GM10266 (cell line): ENCODE results near the gene MITF.

ENCODE experiments used
- DNase-seq: peaks from one replicate; pipeline ENCODE4 v3.0.0; 2012; ENCODE audit errors: extremely low spot score
- TF ChIP-seq, protein P1 (sequence below): IDR thresholded peaks from 2 replicates; pipeline ENCODE4 v1.5.1; 2012; ENCODE audit warnings: mild to moderate bottlenecking, low read depth; ENCODE audit not compliant: control insufficient read depth, insufficient read depth; ENCODE audit errors: missing control alignments

MITF gene

DNA sequence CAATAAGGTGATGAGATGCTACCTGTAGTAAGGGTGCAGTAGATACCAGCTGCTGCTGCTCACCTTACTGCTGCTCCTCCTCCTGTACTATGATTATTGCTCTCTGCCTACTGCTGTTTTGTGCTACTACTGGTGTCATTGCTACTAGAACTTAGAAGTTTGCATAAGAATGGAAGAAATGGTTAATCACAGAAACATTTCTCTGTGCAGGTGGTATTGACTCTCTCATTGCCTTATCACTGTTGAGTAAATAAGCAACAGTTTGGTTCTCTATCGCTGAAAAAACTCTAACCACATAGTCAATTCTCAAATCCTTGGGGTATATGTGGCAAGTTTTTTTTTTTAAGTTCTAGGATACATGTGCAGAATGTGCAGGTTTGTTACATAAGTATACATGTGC is 16.5 kb downstream of the MITF start:
- DNase-seq, result no peak
- TF ChIP-seq, protein P1, sequence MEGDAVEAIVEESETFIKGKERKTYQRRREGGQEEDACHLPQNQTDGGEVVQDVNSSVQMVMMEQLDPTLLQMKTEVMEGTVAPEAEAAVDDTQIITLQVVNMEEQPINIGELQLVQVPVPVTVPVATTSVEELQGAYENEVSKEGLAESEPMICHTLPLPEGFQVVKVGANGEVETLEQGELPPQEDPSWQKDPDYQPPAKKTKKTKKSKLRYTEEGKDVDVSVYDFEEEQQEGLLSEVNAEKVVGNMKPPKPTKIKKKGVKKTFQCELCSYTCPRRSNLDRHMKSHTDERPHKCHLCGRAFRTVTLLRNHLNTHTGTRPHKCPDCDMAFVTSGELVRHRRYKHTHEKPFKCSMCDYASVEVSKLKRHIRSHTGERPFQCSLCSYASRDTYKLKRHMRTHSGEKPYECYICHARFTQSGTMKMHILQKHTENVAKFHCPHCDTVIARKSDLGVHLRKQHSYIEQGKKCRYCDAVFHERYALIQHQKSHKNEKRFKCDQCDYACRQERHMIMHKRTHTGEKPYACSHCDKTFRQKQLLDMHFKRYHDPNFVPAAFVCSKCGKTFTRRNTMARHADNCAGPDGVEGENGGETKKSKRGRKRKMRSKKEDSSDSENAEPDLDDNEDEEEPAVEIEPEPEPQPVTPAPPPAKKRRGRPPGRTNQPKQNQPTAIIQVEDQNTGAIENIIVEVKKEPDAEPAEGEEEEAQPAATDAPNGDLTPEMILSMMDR, result no peak

DNA sequence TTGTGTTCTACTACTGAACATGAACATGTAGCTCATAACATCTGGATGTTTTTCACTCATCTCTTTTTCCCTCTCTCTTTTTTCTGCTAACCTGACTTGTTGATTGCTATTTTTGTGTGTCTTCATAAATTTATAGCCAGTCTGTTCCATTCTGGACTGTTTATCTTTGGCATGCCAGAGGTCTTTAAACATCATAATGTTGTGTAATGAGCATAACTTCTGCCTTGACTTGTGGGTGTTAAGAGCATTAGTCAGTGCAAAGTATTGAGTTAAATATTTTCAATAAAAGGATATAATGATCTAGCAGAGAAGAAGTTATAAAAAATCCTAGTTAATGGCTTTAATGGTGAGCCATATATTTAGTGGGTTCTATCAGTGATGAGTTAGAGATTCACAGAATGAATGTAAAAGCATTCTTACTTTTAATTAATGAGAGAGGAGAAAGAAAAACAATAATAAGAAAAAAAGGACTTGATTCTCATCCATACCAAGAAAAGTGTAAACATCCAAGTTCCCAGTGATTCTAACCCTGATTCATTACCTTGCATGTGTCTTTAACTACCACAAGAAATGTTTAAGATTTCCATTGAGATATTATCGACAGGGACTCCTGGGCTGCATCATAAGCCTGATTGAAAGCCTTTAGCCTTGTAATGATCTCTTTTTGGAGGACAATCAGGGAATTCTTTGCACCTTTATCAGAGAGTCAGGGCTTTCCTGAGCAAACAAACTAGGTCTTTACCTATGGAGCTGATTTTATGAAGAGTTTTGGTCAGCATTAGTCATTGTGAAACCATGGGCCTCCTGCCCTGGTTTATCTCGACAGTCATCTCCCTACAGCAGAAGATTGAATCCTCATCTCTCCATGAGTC is 22.9 kb downstream of the MITF start:
- DNase-seq, result no peak
- TF ChIP-seq, protein P1, result no peak

DNA sequence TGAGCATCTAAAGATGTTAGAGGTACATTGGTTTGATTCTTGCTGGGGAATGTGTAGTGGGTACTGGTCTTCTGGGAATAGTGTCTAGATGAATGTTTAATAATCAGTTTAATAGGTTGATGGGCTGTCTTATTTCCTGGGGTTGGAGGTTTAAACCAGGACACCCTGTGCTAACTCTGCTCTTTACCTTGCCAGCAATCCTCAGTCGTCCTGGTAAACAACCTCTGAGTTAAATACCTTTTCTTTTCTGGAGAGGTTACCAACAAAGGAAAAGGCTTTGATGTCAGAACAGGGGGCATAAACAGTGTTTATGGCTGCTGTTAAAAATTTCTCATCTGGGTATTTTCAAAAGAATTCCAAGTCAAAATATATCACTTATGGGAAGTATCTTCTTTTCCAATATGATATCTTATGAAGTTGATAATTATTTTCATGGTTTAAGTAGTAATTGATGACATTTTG is 23.5 kb downstream of the MITF start:
- no peak for DNase-seq
- TF ChIP-seq, protein P1, result no peak

DNA sequence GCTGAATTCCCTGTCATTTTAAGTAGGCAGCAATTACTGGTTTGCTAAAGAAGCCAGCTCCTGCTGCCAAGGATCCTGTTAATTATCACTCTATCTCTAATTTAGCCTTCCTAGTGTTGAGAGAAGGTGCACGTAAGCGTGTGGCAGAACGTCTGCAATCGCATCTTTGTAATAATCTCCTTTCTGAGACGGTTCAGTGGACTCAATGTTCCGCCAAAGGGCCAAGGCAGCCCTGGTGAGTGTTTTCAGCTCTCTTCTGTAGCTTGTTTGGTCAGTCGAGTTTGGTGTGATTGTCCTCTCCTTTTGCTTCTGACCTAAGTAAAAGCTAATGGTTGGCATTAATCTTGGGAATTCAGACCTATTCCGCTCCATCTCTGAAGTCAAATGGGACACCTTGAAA is 24.2 kb downstream of the MITF start:
- TF ChIP-seq, protein P1, result no peak
- DNase-seq, result no peak

DNA sequence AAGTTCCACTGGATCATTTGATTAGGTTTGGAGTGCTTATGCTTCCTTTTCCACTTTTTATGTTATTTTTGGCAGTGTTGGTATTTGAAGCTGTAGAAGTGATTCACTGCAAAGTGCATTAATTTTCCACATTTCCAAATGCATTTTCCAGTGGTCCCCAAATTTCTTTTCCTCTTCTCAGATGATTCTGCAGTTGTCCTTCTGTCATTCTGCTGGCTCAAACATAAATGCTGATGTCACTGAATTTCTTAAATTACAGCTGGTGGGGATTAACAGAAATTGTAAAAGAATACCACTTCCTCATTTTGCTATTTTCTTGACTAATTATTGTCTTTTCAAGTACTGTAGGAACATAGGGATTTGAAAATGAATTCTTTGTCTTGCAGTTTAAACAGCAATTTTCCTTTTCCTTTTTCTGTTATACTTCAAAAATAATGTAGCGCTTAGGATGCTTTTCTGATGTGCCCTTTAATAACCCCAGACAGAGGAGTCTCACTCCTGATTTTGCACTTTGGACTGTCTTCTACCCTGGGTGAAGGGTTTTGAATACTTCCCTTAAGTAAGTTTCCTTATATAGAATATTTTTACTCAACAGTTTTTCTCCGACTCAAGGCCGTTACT is 25.0 kb downstream of the MITF start:
- TF ChIP-seq, protein P1, result no peak
- no peak for DNase-seq

DNA sequence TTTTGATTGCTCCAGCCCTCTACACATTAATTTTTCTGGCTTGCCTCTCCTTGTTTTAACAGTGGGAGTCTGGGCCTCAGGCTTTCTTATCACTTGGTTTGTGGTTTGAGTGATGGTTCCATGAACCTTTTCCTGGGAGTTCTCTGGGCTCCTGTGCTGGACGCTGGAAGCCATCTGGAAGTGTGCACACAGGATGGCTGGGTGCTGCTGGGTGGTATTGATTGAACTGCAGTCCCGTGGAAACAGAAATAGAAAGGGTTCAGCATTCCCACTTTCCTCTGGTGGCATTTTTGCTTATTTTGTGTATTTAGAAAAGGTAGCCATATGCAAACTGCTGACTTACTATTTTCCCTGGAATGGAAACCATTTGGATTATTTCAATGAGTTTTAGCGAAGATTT is 25.6 kb downstream of the MITF start:
- TF ChIP-seq, protein P1, result no peak
- no peak for DNase-seq

DNA sequence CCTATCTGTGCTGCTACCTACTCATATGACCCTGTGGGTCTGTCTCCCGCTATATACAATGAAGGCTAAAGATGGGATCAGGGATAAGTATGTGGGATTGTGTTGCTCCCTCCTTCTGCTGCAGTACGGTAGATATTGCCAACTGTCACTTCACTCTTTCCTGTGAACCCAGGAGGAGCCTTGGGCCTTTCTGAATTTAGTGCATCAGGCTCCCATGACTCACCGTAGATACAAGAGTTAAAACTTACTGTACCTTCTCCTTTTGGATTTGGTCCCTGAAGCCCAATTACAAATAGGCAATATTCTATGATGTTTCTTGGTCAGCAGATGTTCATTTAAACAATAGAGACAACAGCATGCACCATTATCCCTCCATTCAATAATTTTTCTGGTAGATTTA is 27.4 kb downstream of the MITF start:
- no peak for DNase-seq
- TF ChIP-seq, protein P1, result no peak
